Smooth muscle cell (in vitro differentiated cells): Measurements from ENCODE around the gene FLVCR2. TPM values are rescaled to one million over a fixed set of nuclear protein-coding genes. Genes with fewer than 3 reads are reported as not detected.

ENCODE experiments used
- DNase-seq: peaks from one replicate; lab custom pipeline; 2025; ENCODE audit not compliant: unreplicated experiment; lab: John Stamatoyannopoulos, UW
- H2AFZ ChIP-seq: fragments of 200-600 bp; sonication (generic); 2 replicates; pipeline ENCODE4 v1.6.0; 2016; ENCODE audit warnings: antibody characterized with exemption, low read depth, mild to moderate bottlenecking
- H3F3A ChIP-seq: fragments of 200-600 bp; sonication (generic); 2 replicates; pipeline ENCODE4 v1.6.0; 2017; ENCODE audit warnings: antibody characterized with exemption, low read depth
- H3K27ac ChIP-seq: fragments of 200-600 bp; sonication (generic); 2 replicates; pipeline ENCODE4 v1.5.1; 2016; ENCODE audit warnings: low read depth, mild to moderate bottlenecking
- H3K27me3 ChIP-seq: fragments of 200-600 bp; sonication (generic); 2 replicates; pipeline ENCODE4 v1.6.1; 2016; ENCODE audit warnings: low read depth, mild to moderate bottlenecking
- H3K36me3 ChIP-seq: fragments of 200-600 bp; sonication (generic); 2 replicates; pipeline ENCODE4 v1.5.1; 2016; ENCODE audit warnings: low read depth
- H3K4me1 ChIP-seq: fragments of 200-600 bp; sonication (generic); 2 replicates; pipeline ENCODE4 v1.5.1; 2016; ENCODE audit warnings: low read depth
- H3K4me2 ChIP-seq: fragments of 200-600 bp; sonication (generic); 2 replicates; pipeline ENCODE4 v1.6.0; 2016; ENCODE audit warnings: mild to moderate bottlenecking
- H3K4me3 ChIP-seq: fragments of 200-600 bp; sonication (generic); 2 replicates; pipeline ENCODE4 v1.5.1; 2016; ENCODE audit warnings: mild to moderate bottlenecking
- H3K79me2 ChIP-seq: fragments of 200-600 bp; sonication (generic); 2 replicates; pipeline ENCODE4 v1.6.0; 2016; ENCODE audit warnings: low read depth, mild to moderate bottlenecking
- H3K9ac ChIP-seq: fragments of 200-600 bp; sonication (generic); 2 replicates; pipeline ENCODE4 v1.6.0; 2016; ENCODE audit warnings: low read depth
- H3K9me3 ChIP-seq: fragments of 200-600 bp; sonication (generic); replicated peaks from 2 replicates; pipeline ENCODE4 v1.5.1; 2016; ENCODE audit warnings: low read depth
- H4K20me1 ChIP-seq: fragments of 200-600 bp; sonication (generic); 2 replicates; pipeline ENCODE4 v1.6.0; 2016; ENCODE audit warnings: low read depth
- WGBS: methylation state at CpG from one replicate; pipeline ENCODE4 v1.1.7; 2016; ENCODE audit warnings: low lambda C conversion rate; 5-methylcytosine and 5-hydroxymethylcytosine counted together
- polyA plus RNA-seq: library from polyadenylated mRNA; unstranded; fragments of >200 nt; fragmentation: Nextera tagmentation; extraction: Ambion mirVana; gene quantifications from 2 replicates; pipeline ENCODE4 v1.2.1, GENCODE V29; 2016
- total RNA-seq: library from RNA; depleted of rRNA; stranded (reverse); fragments of >200 nt; gene quantifications from 2 replicates; pipeline ENCODE4 v1.2.3, GENCODE V29; 2014
- TF ChIP-seq, protein P1 (sequence below): fragments of 200-600 bp; sonication (generic); IDR thresholded peaks from 2 replicates; pipeline ENCODE4 v1.5.1; 2017; ENCODE audit warnings: borderline replicate concordance, mild to moderate bottlenecking, antibody characterized with exemption; ENCODE audit not compliant: insufficient read depth, poor library complexity, severe bottlenecking

Gene FLVCR2
- total and polyA plus RNA-seq, 2 experiments from 2014 or later = 3.0 to 13.3 TPM

DNA sequence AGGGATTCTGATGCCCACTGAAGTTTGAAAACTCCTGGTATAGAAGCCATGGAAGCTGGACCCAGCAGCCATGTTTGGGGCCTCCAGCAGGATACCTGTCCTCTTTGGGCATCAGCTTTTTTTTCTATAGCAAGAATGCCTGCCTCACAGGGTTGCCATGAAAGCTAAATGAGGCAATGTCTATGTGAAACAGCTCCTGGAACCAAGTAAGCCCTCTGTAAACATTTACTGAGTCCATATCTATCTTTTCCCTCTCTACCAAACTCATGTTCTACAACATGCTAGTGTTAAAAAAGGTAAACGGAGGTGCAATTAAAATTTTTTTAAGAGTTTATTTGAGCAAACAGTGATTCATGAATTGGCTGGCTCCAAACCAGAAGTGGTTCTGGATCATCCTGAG lies 28.6 kb downstream of the FLVCR2 start:
- no peak overlapping the region for H3K4me3 ChIP-seq
- DNase-seq = no peak
- H3K79me2 ChIP-seq = no peaks in the 10 kb centered on the region
- H3K27me3 ChIP-seq = no peaks in the 10 kb centered on the region
- 100% methylated on average over 1 of the region's 1 CpG for WGBS
- no peak overlapping the region for H3K4me2 ChIP-seq
- no peak overlapping the region for H3K27ac ChIP-seq
- TF ChIP-seq, protein P1, sequence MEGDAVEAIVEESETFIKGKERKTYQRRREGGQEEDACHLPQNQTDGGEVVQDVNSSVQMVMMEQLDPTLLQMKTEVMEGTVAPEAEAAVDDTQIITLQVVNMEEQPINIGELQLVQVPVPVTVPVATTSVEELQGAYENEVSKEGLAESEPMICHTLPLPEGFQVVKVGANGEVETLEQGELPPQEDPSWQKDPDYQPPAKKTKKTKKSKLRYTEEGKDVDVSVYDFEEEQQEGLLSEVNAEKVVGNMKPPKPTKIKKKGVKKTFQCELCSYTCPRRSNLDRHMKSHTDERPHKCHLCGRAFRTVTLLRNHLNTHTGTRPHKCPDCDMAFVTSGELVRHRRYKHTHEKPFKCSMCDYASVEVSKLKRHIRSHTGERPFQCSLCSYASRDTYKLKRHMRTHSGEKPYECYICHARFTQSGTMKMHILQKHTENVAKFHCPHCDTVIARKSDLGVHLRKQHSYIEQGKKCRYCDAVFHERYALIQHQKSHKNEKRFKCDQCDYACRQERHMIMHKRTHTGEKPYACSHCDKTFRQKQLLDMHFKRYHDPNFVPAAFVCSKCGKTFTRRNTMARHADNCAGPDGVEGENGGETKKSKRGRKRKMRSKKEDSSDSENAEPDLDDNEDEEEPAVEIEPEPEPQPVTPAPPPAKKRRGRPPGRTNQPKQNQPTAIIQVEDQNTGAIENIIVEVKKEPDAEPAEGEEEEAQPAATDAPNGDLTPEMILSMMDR = no peak
- no peaks in the 10 kb centered on the region for H3K36me3 ChIP-seq
- H2AFZ ChIP-seq = no peak overlapping the region
- no peak overlapping the region for H3K9ac ChIP-seq
- peaks cover 11% of the 10 kb centered on the region for H3F3A ChIP-seq
- H3K9me3 ChIP-seq = no peaks in the 10 kb centered on the region
- H4K20me1 ChIP-seq = no peaks in the 10 kb centered on the region
- peaks cover 4% of the 10 kb centered on the region for H3K4me1 ChIP-seq

DNA sequence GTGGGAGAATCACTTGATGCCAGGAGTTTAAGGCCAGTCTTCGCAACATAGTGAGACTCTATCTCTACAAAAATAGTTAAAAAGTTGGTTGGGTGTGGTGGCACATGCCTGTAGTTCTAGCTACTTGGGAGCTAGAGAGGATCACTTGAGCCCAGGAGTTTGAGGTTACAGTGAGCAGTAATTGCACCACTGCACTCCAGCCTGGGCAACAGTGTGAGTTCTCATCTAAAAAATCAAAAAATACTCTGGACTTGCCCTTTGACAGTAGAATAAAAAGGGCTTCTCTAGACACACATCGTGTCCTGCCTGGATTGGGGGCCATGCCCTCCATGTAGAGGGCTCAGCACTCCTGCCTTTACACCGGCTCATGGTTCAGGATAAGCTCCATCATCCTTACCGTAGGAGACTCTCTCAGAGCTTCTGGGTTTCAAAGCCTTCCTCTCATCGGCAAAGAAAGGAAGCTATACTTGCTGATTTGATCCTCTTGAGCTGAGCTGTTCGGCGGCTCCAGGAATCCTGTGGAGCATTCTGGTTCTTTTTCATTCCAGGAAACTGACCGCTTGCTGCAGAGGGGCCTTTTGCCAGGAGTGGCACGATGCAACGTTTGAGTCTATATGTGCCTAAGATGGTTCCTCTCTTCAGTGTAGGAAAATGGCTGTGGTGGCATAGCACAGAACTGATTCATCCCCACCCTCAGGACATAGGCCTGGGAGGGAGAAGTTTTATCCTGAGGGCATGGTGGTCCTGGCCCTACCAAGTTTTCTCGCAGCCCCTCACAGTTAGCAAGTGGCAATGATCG lies 29.6 kb downstream of the FLVCR2 start:
- H3K79me2 ChIP-seq = no peaks in the 10 kb centered on the region
- H3K36me3 ChIP-seq = no peaks in the 10 kb centered on the region
- no peaks in the 10 kb centered on the region for H3K27me3 ChIP-seq
- peaks cover 15% of the 10 kb centered on the region for H3F3A ChIP-seq
- no peaks in the 10 kb centered on the region for H4K20me1 ChIP-seq
- no peak for DNase-seq
- no peak overlapping the region for H2AFZ ChIP-seq
- no peak overlapping the region for H3K4me2 ChIP-seq
- H3K4me3 ChIP-seq = no peak overlapping the region
- peaks cover 9% of the 10 kb centered on the region for H3K4me1 ChIP-seq
- whole genome bisulfite sequencing = 97% methylated on average over 12 of the region's 12 CpGs
- no peak overlapping the region for H3K27ac ChIP-seq
- TF ChIP-seq, protein P1 = no peak
- no peaks in the 10 kb centered on the region for H3K9me3 ChIP-seq
- no peak overlapping the region for H3K9ac ChIP-seq

DNA sequence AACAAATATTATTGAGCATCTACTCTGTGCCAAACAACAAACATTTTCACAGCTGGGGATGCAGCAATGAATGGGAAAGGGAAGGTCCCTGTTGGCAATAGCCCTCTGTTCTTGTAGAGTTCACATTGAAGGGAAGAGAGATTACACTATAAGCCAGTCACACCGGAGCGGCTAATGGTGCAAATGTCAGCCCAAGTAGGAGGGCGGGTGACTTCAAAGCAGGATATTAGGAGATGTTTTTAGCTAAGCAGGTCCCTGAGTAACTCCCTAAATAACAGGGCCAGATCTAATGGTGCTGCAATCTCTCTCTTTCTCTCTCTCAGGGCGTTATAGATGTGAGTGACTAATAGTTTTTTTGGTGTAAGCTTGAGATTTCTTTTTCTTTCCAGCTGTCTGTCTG lies 30.7 kb downstream of the FLVCR2 start:
- Histone ChIP-seq H3K4me3 (no peak overlapping the region), H3K4me1 (peaks cover 9% of the 10 kb centered on the region), H3K9ac (no peak overlapping the region), H3K79me2 (no peaks in the 10 kb centered on the region), H3F3A (peaks cover 15% of the 10 kb centered on the region), H3K27ac (peak overlapping the region; percentile 61), H3K27me3 (no peaks in the 10 kb centered on the region), H3K36me3 (no peaks in the 10 kb centered on the region), H3K4me2 (peak overlapping the region; percentile 39), H3K9me3 (no peaks in the 10 kb centered on the region), H4K20me1 (no peaks in the 10 kb centered on the region), H2AFZ (no peak overlapping the region)
- TF ChIP-seq, protein P1 = no peak
- 59% methylated on average over 4 of the region's 4 CpGs for WGBS
- no peak for DNase-seq
